ENCODE measurements around the gene ACBD6. TPM values are rescaled to one million over a fixed set of nuclear protein-coding genes. Genes with fewer than 3 reads are reported as not detected.

The ACBD6 gene
- total RNA-seq, 2 experiments from 2014 or later = 39.8 to 41.3 TPM

DNA sequence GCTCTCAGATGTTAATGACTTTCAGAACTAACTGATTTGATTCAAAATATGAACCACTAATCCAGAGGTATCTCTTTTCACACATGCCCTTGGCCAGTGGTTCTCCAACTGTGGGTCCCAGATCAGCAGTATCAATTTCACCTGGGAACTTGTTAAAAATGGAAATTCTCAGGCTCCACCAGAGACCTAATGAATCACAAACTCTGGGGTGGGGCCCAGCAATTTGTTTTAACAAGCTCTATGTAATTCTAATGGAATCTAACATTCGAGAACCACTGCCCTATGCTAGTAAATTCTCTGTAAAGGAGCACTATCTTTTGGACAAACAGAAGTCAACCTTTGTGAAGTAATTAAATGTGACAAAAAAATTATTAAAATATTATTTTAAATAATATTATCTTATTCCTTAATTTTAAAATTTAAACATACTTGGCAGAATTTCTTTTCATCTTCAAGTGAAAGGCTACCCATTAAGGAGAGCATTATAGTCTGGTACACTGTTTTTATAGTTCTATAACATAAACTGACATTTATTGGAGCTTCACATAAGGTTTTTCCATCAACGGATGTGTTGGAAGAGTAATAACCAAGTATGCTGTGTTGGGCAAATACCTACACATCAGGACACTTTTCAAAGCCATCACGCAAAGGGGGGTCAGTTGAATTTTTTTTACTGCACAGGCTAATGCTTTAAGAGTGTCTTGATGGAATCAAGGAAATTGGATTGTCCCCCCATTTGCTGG is 141.9 kb downstream of the ACBD6 start:
- DNase-seq = no peak
- Mint-ChIP-seq H3K36me3 (no peaks in the 10 kb centered on the region), H3K4me1 (no peaks in the 10 kb centered on the region), H3K27ac (no peak overlapping the region), H3K4me3 (no peak overlapping the region), H3K9me3 (ENCODE audit: low read depth) (no peaks in the 10 kb centered on the region), H3K27me3 (no peaks in the 10 kb centered on the region)
- CTCF ChIA-PET = no interaction called here
- no peak for ATAC-seq

GRCh38 chr1:180358649-180359048 is 143.7 kb downstream of the ACBD6 start:
- H3K36me3 Mint-ChIP-seq = no peaks in the 10 kb centered on the region
- H3K27me3 Mint-ChIP-seq = no peaks in the 10 kb centered on the region
- ATAC-seq = no peak
- no peak overlapping the region for H3K27ac Mint-ChIP-seq
- no peak overlapping the region for H3K4me3 Mint-ChIP-seq
- CTCF ChIA-PET = no interaction called here
- H3K4me1 Mint-ChIP-seq = no peaks in the 10 kb centered on the region
- no peak for DNase-seq
- H3K9me3 Mint-ChIP-seq (ENCODE audit: low read depth) = no peaks in the 10 kb centered on the region

GRCh38 chr1:180353945-180354344 is 148.4 kb downstream of the ACBD6 start:
- Mint-ChIP-seq H3K27ac (no peak overlapping the region), H3K27me3 (no peaks in the 10 kb centered on the region), H3K4me3 (no peak overlapping the region), H3K36me3 (peaks cover 1% of the 10 kb centered on the region), H3K9me3 (ENCODE audit: low read depth) (no peaks in the 10 kb centered on the region), H3K4me1 (no peaks in the 10 kb centered on the region)
- DNase-seq = no peak
- CTCF ChIA-PET = interaction anchor here (0.6 kb wide), 1 partner anchor 10 kb away, joined by 3 read pairs; no protein-coding TSS in a partner anchor
- ATAC-seq = no peak

- H3K36me3 Mint-ChIP-seq = peaks cover 2% of the 10 kb centered on the region
- no peaks in the 10 kb centered on the region for H3K9me3 Mint-ChIP-seq (ENCODE audit: low read depth)
- H3K4me3 Mint-ChIP-seq = no peak overlapping the region
- ATAC-seq (no peak), DNase-seq (no peak)
- CTCF ChIA-PET = no interaction called here
- H3K27me3 Mint-ChIP-seq = no peaks in the 10 kb centered on the region
- no peaks in the 10 kb centered on the region for H3K4me1 Mint-ChIP-seq
- H3K27ac Mint-ChIP-seq = no peak overlapping the region
Measured at GRCh38 chr1:180352588-180352987, 149.8 kb downstream of the ACBD6 start.

DNA sequence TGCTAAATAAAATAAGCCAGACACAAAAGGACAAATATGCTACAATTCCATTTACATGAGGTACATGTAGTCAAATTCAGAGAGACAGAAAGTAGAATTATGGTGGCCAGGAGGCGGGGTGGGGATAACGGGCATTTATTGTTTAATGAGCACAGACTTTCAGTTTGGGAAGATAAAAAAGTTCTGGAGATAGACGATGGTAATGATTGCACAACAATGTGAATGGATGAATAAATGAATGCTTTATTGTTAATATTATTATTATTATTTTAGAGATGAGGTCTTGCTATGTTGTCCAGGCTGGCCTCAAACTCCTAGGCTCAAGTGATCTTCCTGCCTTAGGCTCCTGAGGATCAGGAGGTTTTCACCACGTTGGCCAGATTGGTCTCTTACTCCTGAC is 150.4 kb downstream of the ACBD6 start:
- Mint-ChIP-seq H3K27me3 (no peaks in the 10 kb centered on the region), H3K9me3 (ENCODE audit: low read depth) (no peaks in the 10 kb centered on the region), H3K36me3 (peaks cover 3% of the 10 kb centered on the region), H3K4me1 (no peaks in the 10 kb centered on the region), H3K27ac (no peak overlapping the region), H3K4me3 (no peak overlapping the region)
- ATAC-seq (no peak), DNase-seq (no peak)
- CTCF ChIA-PET = no interaction called here

- no peak for DNase-seq
- Mint-ChIP-seq H3K4me1 (no peaks in the 10 kb centered on the region), H3K9me3 (ENCODE audit: low read depth) (no peaks in the 10 kb centered on the region), H3K27ac (no peak overlapping the region), H3K27me3 (no peaks in the 10 kb centered on the region), H3K36me3 (peaks cover 10% of the 10 kb centered on the region), H3K4me3 (no peak overlapping the region)
- CTCF ChIA-PET = no interaction called here
- no peak for ATAC-seq
Measured at GRCh38 chr1:180345148-180345547, 157.2 kb downstream of the ACBD6 start.

DNA sequence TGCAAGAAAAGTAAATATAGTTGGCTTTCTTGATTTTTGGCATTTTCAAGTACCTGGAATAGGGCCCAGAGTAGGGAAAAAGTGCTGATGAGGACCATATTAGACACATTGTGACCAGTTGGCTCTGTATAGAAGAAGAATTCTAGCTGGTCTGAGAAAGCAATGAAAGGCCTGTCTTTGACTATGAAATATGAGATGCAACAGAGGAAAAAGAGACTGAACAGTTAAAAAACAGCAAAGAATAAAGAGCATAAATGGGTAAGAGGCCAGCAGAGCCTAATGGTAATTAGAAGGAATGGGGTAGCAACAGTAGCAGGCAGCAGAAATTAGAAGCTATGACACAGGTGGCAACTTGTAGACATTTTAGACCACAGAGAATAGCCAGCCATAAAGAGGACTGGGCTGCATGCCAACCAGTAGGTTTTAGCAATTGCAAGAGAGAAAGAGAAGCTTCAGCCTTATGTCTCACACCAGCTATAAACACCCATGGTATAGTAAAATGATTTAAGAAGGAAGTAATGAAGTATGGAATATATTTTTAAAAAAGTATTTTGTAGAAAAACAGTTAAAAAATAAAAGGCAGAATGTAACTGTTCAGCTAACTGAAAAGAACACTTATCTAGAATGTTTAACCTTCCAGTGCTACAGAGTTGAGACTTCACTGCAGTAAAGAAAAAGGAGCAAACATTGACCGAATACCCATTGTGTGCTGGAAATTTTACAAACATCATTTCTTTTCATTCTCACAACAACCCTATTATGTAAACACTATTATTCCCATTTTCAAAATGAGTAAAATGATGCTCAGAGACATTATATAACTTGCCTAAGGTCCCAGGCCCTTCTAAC is 158.2 kb downstream of the ACBD6 start:
- no peak overlapping the region for H3K4me3 Mint-ChIP-seq
- no peak for ATAC-seq
- H3K36me3 Mint-ChIP-seq = peaks cover 15% of the 10 kb centered on the region
- H3K9me3 Mint-ChIP-seq (ENCODE audit: low read depth) = no peaks in the 10 kb centered on the region
- H3K27ac Mint-ChIP-seq = no peak overlapping the region
- CTCF ChIA-PET = interaction anchor here (0.5 kb wide), 1 partner anchor 10 kb away, joined by 3 read pairs; no protein-coding TSS in a partner anchor
- DNase-seq = no peak
- H3K4me1 Mint-ChIP-seq = no peaks in the 10 kb centered on the region
- no peaks in the 10 kb centered on the region for H3K27me3 Mint-ChIP-seq

GRCh38 chr1:180327089-180327488 is 175.3 kb downstream of the ACBD6 start:
- Mint-ChIP-seq H3K36me3 (peaks cover 14% of the 10 kb centered on the region), H3K9me3 (ENCODE audit: low read depth) (peaks cover 15% of the 10 kb centered on the region)

DNA sequence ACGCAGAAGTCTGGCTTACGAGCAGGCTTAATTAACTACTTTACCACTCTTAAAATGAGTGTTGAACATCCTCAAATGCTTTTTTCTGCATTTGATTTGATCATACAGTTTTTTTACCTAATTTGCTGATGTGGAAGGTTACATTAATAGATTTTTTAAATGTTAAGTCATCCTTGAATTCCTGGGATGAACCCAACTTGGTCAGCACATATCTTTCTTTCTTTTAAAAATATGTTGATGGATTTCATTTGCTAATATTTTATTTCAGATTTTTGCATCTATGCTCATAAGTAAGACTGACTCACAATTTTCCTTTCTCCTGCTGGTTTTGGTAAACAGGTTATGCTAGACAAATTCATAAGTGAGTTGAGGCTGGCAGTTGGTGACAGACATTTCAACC is 189.5 kb downstream of the ACBD6 start:
- Mint-ChIP-seq H3K9me3 (ENCODE audit: low read depth) (no peaks in the 10 kb centered on the region), H3K36me3 (peaks cover 7% of the 10 kb centered on the region), H3K27me3 (no peaks in the 10 kb centered on the region), H3K27ac (no peak overlapping the region), H3K4me3 (no peak overlapping the region), H3K4me1 (peaks cover 10% of the 10 kb centered on the region)
- CTCF ChIA-PET = interaction anchor here (0.6 kb wide), 1 partner anchor 25 kb away, joined by 4 read pairs; no protein-coding TSS in a partner anchor
- ATAC-seq (no peak), DNase-seq (no peak)

More at GRCh38 chr1:180327089-180327488, 175.3 kb downstream of the ACBD6 start:
- DNase-seq (no peak), ATAC-seq (no peak)
- Mint-ChIP-seq H3K27me3 (no peaks in the 10 kb centered on the region), H3K4me1 (no peaks in the 10 kb centered on the region), H3K4me3 (no peak overlapping the region), H3K27ac (no peak overlapping the region)
- CTCF ChIA-PET = no interaction called here

DNA sequence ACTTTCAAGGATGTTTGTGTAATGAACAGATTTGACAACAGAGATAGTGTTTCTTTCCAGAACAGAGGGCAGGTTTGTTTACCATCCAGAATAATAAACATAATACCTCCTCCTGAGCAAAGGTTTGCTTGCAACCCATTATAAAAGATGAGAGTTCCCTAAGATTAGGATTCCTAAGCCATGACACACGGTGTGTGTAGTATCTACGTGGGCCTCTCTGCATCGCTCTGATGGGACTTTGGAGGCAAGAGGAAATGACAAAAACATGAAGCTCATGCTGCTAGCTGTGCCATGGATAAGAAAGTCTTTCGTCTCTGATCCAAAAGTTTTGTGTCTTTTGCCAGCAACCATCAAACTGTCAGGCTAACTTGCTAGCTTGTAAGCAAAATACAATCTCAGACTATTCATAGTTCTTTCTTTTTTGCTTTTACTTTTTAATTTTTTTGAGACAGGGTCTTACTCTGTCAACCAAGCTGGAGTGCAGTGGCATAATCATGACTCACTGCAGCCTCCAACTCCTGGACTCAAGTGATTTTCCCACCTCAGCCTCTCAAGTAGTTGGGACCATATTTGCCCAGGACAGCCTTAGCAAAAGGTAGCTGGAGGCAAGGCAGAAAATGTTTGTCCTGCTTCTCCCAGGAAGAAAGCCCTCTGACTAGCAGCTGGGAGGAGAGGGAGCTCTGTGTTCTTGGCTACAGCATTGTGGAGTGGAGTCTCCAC is 191.2 kb downstream of the ACBD6 start:
- H3K4me3 Mint-ChIP-seq = no peak overlapping the region
- no peaks in the 10 kb centered on the region for H3K27me3 Mint-ChIP-seq
- H3K4me1 Mint-ChIP-seq = peaks cover 2% of the 10 kb centered on the region
- peaks cover 8% of the 10 kb centered on the region for H3K9me3 Mint-ChIP-seq (ENCODE audit: low read depth)
- ATAC-seq = no peak
- peaks cover 15% of the 10 kb centered on the region for H3K36me3 Mint-ChIP-seq
- no peak for DNase-seq
- no peak overlapping the region for H3K27ac Mint-ChIP-seq
- CTCF ChIA-PET = interaction anchor here (1.0 kb wide), 1 partner anchor 18 kb away, joined by 3 read pairs; no protein-coding TSS in a partner anchor

DNA sequence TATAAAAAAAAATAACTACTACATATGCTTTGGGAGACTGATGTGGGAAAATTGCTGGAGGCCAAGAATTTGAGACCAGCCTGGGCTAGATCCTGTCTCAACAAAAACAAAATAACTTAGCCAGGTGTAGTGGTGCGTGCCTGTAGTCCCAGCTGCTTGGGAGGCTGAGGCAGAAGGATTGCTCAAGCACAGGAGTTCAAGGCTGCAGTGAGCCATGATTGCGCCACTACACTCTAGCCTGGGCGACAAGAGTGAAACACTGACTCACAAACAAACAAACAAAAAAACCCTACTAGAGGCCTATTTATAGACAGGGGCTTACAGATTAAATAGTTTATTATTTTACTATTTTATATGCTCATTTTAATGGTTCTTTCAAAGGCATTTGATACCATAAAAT is 192.3 kb downstream of the ACBD6 start:
- no peaks in the 10 kb centered on the region for H3K27me3 Mint-ChIP-seq
- no peak overlapping the region for H3K4me3 Mint-ChIP-seq
- H3K27ac Mint-ChIP-seq = no peak overlapping the region
- DNase-seq (no peak), ATAC-seq (no peak)
- H3K36me3 Mint-ChIP-seq = peaks cover 17% of the 10 kb centered on the region
- peaks cover 8% of the 10 kb centered on the region for H3K9me3 Mint-ChIP-seq (ENCODE audit: low read depth)
- no peaks in the 10 kb centered on the region for H3K4me1 Mint-ChIP-seq
- CTCF ChIA-PET = no interaction called here

DNA sequence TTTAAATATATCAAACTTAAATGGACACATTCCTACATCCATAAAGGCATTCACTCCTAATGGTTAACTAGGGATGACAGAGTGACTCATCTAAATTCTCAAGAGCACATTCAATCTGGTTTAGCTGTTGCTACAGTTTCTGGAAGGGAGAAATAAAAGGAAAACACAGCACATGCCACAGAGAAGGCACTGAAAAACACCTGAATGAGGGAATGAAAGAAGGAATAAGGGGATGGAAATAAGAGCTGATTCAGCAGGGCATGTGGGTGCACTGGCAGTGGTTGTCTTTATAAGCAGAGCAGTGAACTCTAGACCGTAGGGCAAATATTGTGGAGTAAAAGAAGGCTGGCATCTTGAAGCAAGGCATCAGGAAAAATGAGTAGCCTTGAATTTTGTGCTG is 193.0 kb downstream of the ACBD6 start:
- CTCF ChIA-PET = no interaction called here
- no peaks in the 10 kb centered on the region for H3K4me1 Mint-ChIP-seq
- H3K4me3 Mint-ChIP-seq = no peak overlapping the region
- H3K36me3 Mint-ChIP-seq = peaks cover 19% of the 10 kb centered on the region
- H3K9me3 Mint-ChIP-seq (ENCODE audit: low read depth) = peaks cover 8% of the 10 kb centered on the region
- DNase-seq = no peak
- ATAC-seq = no peak
- H3K27ac Mint-ChIP-seq = no peak overlapping the region
- H3K27me3 Mint-ChIP-seq = no peaks in the 10 kb centered on the region

- Mint-ChIP-seq H3K9me3 (ENCODE audit: low read depth) (peaks cover under 1% of the 10 kb centered on the region), H3K36me3 (peaks cover 11% of the 10 kb centered on the region), H3K27ac (no peak overlapping the region), H3K27me3 (no peaks in the 10 kb centered on the region), H3K4me3 (no peak overlapping the region), H3K4me1 (peaks cover 9% of the 10 kb centered on the region)
- ATAC-seq = peak; percentile 53
- CTCF ChIA-PET = no interaction called here
- no peak for DNase-seq
Measured at GRCh38 chr1:180301135-180301742, 201.1 kb downstream of the ACBD6 start.
